ENCODE results near the gene GALNT11. TPM values are rescaled to one million over a fixed set of nuclear protein-coding genes. Genes with fewer than 3 reads are reported as not detected.

The GALNT11 gene
- total RNA-seq, 1 donor from 2014 or later, result 9.0 TPM

GRCh38 chr7:152050547-152050971, 25.1 kb downstream of the GALNT11 start:
- no peak for TF ChIP-seq CTCF (IDR thresholded peaks at IDR 0.05)
- Mint-ChIP-seq H3K4me1 (no peaks in the 10 kb centered on the region), H3K4me3 (no peak overlapping the region), H3K27me3 (no peaks in the 10 kb centered on the region), H3K27ac (no peak overlapping the region), H3K36me3 (ENCODE audit: low read depth) (peaks cover 25% of the 10 kb centered on the region), H3K9me3 (peaks cover 22% of the 10 kb centered on the region)
- ChIA-PET POLR2A (no interaction called here), CTCF (no interaction called here)
- intact Hi-C loops (cut with micrococcal nuclease), result no loop called here
- DNase-seq (no peak), ATAC-seq (ENCODE audit: low read depth) (no peak)

DNA sequence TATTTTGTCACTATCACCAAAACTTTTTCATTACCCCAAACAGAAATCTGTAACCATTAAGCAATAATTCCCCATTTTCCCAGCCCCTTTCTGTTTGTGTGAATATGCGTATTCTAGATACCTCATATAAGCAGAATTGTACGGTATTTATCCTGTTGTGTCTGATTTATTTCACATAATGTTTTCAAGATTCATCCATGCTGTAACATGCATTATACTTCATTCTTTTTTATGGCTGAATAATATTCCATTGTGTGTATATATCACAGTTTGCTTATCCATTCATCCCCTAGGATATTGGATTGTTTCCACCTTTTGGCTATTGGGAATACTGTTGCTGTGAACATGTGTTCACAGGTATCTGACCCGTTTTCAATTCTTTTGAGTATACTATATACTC, 26.5 kb downstream of the GALNT11 start:
- intact Hi-C loops (cut with micrococcal nuclease), result no loop called here
- CTCF ChIA-PET, result no interaction called here
- no peak for TF ChIP-seq CTCF (IDR thresholded peaks at IDR 0.05)
- DNase-seq (no peak), ATAC-seq (ENCODE audit: low read depth) (no peak)
- H3K9me3 Mint-ChIP-seq, result peaks cover 9% of the 10 kb centered on the region
- POLR2A ChIA-PET, result no interaction called here
- H3K36me3 Mint-ChIP-seq (ENCODE audit: low read depth), result peaks cover 17% of the 10 kb centered on the region
- no peaks in the 10 kb centered on the region for H3K4me1 Mint-ChIP-seq
- no peak overlapping the region for H3K4me3 Mint-ChIP-seq
- no peaks in the 10 kb centered on the region for H3K27me3 Mint-ChIP-seq
- no peak overlapping the region for H3K27ac Mint-ChIP-seq

- ATAC-seq (ENCODE audit: low read depth) (no peak), DNase-seq (no peak)
- ChIA-PET CTCF (no interaction called here), POLR2A (no interaction called here)
- no peak for TF ChIP-seq CTCF (IDR thresholded peaks at IDR 0.05)
- Mint-ChIP-seq H3K27ac (no peak overlapping the region), H3K4me1 (no peaks in the 10 kb centered on the region), H3K36me3 (ENCODE audit: low read depth) (peaks cover 15% of the 10 kb centered on the region), H3K27me3 (no peaks in the 10 kb centered on the region), H3K9me3 (peaks cover 7% of the 10 kb centered on the region), H3K4me3 (no peak overlapping the region)
- intact Hi-C loops (cut with micrococcal nuclease), result no loop called here
Observed at GRCh38 chr7:152052771-152053170, 27.3 kb downstream of the GALNT11 start.

- no peaks in the 10 kb centered on the region for H3K27me3 Mint-ChIP-seq
- no peak overlapping the region for H3K4me3 Mint-ChIP-seq
- ATAC-seq (ENCODE audit: low read depth) (no peak), DNase-seq (no peak)
- CTCF ChIA-PET, result no interaction called here
- H3K9me3 Mint-ChIP-seq, result no peaks in the 10 kb centered on the region
- H3K4me1 Mint-ChIP-seq, result no peaks in the 10 kb centered on the region
- no peak overlapping the region for H3K27ac Mint-ChIP-seq
- intact Hi-C loops (cut with micrococcal nuclease), result no loop called here
- POLR2A ChIA-PET, result no interaction called here
- TF ChIP-seq CTCF (IDR thresholded peaks at IDR 0.05), result no peak
- peaks cover 10% of the 10 kb centered on the region for H3K36me3 Mint-ChIP-seq (ENCODE audit: low read depth)
Observed at GRCh38 chr7:152054367-152055230, 29.1 kb downstream of the GALNT11 start.

DNA sequence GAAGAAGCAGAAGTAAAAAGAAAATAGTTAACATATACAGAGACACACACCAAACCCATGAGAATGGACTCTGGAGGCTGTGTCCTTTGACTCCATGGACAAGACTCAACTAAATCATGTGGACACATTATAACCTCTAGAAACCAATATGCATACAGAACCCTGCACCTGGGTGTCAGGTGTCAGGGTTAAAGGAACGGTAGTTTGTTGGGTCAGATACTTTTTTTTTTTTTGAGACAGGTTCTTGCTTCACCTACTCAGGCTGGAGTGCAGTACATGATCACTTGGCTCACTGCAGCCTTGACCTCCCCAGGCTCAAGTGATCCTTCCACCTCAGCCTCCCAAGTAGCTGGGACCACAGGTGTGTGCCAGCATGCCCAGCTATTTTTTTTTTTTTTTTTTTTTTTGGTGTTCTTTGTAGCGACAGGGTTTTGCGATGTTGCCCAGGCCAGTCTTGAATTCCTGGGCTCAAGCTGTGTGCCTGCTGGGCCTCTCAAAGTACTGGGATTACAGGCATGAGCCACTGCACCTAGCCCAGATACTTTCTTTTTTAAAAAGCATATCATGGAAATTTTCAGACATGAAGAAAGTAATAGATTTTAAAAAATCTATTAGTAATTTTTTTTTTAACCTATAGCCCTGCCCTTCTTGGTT, 31.3 kb downstream of the GALNT11 start:
- ATAC-seq (ENCODE audit: low read depth), result no peak
- DNase-seq, result no peak
- POLR2A ChIA-PET, result no interaction called here
- no peak for TF ChIP-seq CTCF (IDR thresholded peaks at IDR 0.05)
- intact Hi-C loops (cut with micrococcal nuclease), result no loop called here
- Mint-ChIP-seq H3K4me1 (no peaks in the 10 kb centered on the region), H3K27me3 (no peaks in the 10 kb centered on the region), H3K36me3 (ENCODE audit: low read depth) (peaks cover 7% of the 10 kb centered on the region), H3K4me3 (no peak overlapping the region), H3K9me3 (no peaks in the 10 kb centered on the region), H3K27ac (no peak overlapping the region)
- CTCF ChIA-PET, result no interaction called here
